HG03280 (cell line): ENCODE measurements around the gene ZNF397.

Experiments used
- ATAC-seq: cut with Tn5 transposase; IDR thresholded peaks from one replicate; pipeline ENCODE4 v1.9.1; 2021; ENCODE audit warnings: mild to moderate bottlenecking, moderate library complexity; ENCODE audit not compliant: unreplicated experiment

The ZNF397 gene

DNA sequence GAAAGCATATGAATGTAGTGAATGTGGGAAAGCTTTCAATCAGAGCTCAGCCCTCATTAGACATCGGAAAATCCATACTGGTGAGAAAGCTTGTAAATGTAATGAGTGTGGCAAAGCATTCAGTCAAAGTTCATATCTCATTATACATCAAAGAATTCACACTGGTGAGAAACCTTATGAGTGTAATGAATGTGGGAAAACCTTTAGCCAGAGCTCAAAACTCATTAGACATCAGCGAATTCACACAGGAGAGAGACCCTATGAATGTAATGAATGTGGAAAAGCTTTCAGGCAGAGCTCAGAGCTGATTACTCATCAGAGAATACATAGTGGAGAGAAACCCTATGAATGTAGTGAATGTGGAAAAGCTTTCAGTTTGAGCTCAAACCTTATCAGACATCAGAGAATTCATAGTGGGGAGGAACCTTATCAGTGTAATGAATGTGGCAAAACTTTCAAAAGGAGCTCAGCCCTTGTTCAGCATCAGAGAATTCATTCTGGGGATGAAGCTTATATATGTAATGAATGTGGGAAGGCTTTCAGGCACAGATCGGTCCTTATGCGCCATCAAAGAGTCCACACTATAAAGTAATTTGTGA lies 5.0 kb downstream of the ZNF397 start:
- ATAC-seq, result no peak

- ATAC-seq, result no peak
These were observed 6.0 kb downstream of the ZNF397 start for GRCh38 chr18:35246831-35247230.

GRCh38 chr18:35247412-35248249 lies 6.8 kb downstream of the ZNF397 start:
- ATAC-seq, result no peak

GRCh38 chr18:35248429-35248828 lies 7.6 kb downstream of the ZNF397 start:
- no peak for ATAC-seq

DNA sequence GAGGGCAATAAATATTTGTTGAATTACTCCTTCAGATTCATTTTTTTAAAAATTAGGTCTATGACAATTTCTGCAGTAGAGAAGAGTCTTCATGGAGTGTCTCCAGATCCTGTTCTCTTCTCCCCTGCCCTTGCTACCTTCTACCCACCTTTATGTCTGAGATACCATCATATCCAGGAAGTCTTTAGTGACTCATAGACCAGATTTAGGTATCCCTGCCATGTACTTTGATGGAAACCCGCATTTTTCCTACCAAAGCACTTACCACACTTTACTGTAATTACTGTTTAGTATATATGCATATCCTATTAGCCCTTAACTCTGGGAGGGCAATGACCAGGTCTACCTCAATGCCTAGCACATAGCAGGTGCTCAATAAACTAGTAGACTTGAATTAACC lies 11.6 kb downstream of the ZNF397 start:
- ATAC-seq, result no peak

DNA sequence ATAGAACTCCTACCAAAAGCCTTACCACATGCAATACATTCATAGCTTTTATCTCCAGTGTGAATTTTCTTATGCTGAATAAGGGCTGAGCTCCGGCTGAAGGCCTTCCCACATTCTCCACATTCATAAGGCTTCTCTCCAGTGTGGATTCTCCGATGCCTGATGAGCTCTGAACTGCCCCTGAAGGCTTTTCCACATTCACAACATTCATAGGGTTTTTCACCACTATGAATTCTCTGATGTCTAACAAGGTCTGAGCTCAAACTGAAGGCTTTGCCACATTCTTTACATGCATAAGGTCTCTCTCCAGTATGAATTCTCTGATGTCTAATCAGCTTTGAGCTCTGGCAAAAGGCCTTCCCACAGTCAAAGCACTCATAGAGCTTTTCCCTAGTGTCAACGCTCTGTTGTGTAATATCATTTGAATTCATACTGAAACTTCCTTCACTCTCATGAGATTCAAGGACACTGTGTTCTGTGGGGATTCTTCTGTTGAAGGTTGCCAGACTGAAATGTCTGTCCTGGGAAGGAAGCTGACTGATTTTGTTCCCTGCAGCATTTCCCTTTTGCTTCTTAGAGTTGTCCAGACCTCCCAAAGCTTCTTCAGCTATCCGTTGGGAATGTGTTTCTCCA lies 12.9 kb downstream of the ZNF397 start:
- no peak for ATAC-seq

DNA sequence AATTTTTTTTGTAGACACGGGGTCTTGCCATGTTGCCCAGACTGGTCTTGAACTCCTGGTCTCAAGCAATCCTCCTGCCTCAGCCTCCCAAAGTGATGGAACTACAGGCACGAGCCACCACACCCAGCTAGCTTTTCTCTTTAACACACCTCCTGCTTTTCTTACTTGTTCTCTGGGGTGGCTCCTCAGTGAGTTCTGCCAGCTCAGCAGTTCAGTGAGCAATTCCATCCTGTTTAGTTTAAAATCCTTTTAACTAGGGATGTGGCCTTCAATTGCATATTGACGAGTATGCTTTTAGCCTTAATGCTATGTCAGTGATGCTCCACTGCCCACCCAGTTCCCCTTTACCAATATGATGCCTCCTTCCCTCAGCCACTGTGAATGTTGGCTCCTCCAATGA lies 16.1 kb downstream of the ZNF397 start:
- no peak for ATAC-seq

GRCh38 chr18:35264409-35264808 lies 23.6 kb downstream of the ZNF397 start:
- no peak for ATAC-seq

GRCh38 chr18:35267161-35267651 lies 26.4 kb downstream of the ZNF397 start:
- ATAC-seq, result no peak

- no peak for ATAC-seq
These were observed 27.0 kb downstream of the ZNF397 start for GRCh38 chr18:35267809-35268208.

DNA sequence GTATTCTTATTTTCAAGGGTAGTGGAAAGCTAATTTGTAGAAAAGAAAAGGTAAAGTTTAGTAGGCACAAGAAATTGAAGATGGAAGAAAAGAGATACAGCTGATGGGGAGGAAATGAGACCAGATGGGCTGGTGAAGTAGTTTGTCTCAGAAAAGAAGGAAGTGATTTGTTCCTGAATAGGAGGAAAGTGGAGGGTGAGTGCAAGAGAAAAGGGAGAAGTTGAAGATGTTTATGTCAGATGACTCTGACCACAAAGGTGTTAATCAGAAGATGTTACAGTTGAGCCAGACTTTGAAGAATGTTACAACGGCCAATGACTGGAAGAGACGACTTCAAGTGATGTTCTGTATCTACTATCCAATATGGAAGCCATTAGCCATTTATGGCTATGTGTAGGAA lies 28.0 kb downstream of the ZNF397 start:
- ATAC-seq, result no peak

- no peak for ATAC-seq
These were observed 30.8 kb downstream of the ZNF397 start for GRCh38 chr18:35271656-35272055.

DNA sequence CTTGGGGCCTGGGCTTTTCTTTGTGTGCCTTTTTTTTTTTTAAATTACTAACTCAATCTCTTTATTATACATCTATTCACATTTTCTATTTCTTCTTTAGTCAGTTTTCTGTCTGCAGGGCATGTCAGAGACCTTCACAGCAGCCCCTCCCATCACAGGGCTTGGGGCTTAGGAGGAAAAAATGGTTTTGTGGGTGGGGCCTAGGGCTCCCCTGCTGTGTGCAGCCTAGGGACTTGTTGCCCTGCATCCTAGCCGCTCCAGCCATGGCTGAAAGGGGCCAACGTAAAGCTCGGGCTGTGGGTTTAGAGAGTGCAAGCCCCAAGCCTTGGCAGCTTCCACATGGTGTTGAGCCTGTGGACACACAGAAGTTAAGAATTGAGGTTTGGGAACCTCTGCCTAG lies 35.4 kb downstream of the ZNF397 start:
- no peak for ATAC-seq

DNA sequence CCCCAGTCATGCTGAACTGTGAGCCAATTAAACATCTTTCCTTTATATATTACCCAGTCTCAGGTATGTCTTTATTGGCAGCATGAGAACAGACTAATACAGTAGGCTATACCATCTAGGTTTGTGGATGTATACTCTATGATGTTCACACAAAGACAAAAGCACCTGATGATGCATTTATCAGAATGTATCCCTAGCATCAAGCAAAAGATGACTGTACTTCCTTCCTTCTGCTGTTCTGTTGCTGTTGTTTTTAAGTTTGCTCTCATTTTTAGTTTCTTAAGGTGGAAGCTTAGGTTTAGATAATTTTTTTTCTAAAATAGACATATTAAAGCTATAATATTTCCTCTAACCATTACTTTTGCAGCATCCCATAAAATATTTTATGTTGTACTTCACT lies 36.8 kb downstream of the ZNF397 start:
- no peak for ATAC-seq

GRCh38 chr18:35278085-35278484 lies 37.3 kb downstream of the ZNF397 start:
- no peak for ATAC-seq

GRCh38 chr18:35278969-35279368 lies 38.1 kb downstream of the ZNF397 start:
- ATAC-seq, result no peak

GRCh38 chr18:35282353-35282752 lies 41.5 kb downstream of the ZNF397 start:
- ATAC-seq, result no peak

- ATAC-seq, result no peak
These were observed 43.3 kb downstream of the ZNF397 start for GRCh38 chr18:35283923-35284794.

DNA sequence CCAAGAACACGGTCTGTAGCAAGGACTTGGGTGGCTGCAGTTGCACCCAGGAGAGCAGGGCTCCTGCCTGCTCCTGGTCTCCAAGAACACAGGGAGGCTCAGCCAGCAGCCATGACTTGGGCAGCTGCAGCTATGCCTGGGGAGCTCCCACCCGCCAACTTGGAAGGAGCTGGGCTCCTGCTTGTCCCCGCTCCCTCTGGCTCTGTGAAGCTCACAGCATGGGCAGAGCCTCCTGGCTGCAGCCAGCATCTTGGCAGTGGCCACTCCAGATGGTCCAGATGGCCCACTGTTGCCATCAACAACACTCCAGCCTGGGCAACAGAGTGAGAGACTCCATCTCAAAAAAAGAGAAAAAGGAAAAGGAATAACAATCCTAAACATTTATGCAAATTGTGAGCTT lies 44.0 kb downstream of the ZNF397 start:
- ATAC-seq, result no peak

GRCh38 chr18:35289293-35289692 lies 48.5 kb downstream of the ZNF397 start:
- peak; percentile 8 for ATAC-seq

DNA sequence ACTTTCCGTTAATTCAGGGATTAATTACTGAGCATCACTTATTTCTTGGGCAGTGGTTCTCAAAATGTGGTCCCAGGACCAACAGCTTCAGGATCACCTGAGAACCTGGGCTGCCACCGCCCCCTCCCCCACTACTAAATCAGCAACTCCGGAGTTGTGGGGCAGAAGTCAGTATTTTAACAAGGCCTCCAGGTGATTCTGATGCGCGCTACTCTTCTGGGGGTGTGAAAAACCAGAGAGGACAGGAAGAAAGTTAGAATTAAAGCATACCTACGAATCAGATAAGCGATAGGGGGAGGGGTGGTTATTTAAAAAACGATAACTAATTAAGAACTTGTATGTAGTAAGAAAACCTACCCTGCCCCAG lies 48.9 kb downstream of the ZNF397 start:
- peak; percentile 39 for ATAC-seq
